Uterus (tissue), 2 donors: ENCODE data around the gene NADK2.

Experiments
- POLR2A ChIP-seq, 2 donors: fragments of 450-650 bp; IDR thresholded peaks; one replicate each; pipeline ENCODE4 v1.6.1; 2016; ENCODE audit warnings: antibody characterized with exemption in 2 of 2, mild to moderate bottlenecking in 1 of 2, moderate library complexity in 1 of 2
- TF ChIP-seq, protein P1 (sequence below), 4 experiments: fragments of 200-600 bp in 2 of 4; fragments of 450-650 bp in 2 of 4; sonication (generic) in 2 of 4; IDR thresholded peaks; one replicate each; pipeline ENCODE4 v1.5.1; 2016 to 2019; ENCODE audit warnings: antibody characterized with exemption in 4 of 4, mild to moderate bottlenecking in 2 of 4, moderate library complexity in 1 of 4

DNA sequence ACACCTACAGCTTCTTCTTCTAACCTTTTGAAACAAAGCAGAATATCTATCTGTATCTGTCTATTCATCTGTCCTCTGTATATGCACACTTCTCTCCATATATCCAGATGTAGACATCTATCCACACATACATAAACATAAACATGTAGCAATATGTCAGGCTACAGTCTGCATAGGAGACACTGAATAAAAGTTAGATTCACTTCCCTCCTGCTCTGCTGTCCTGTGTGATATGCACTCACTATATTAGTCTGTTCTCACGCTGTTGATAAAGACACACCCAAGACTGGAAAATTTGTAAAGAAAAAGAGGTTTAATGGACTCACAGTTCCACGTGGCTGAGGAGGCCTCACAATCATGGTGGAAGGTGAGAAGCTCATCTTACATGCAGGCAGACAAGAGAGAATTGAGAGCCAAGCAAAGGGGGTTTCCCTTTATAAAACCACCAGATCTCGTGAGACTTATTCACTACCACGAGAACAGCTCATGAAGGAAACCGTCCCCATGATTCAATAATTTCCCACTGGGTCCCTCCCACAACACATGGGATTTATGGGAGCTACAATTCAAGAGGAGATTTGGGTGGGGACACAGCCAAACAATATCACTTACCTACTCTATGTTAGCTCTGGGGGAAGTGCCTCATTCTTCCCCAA, 35.9 kb upstream of the NADK2 start:
- TF ChIP-seq, protein P1, sequence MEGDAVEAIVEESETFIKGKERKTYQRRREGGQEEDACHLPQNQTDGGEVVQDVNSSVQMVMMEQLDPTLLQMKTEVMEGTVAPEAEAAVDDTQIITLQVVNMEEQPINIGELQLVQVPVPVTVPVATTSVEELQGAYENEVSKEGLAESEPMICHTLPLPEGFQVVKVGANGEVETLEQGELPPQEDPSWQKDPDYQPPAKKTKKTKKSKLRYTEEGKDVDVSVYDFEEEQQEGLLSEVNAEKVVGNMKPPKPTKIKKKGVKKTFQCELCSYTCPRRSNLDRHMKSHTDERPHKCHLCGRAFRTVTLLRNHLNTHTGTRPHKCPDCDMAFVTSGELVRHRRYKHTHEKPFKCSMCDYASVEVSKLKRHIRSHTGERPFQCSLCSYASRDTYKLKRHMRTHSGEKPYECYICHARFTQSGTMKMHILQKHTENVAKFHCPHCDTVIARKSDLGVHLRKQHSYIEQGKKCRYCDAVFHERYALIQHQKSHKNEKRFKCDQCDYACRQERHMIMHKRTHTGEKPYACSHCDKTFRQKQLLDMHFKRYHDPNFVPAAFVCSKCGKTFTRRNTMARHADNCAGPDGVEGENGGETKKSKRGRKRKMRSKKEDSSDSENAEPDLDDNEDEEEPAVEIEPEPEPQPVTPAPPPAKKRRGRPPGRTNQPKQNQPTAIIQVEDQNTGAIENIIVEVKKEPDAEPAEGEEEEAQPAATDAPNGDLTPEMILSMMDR (IDR thresholded peaks at IDR 0.05) = no peak
- no peak for TF ChIP-seq POLR2A (IDR thresholded peaks at IDR 0.05)
